Left hindlimb (tissue), 1 donor: Measurements from ENCODE around the gene C17orf78.
"Not testable (repeated sequence)": the region's sequence is repeated elsewhere in the genome, so short reads cannot be mapped to it uniquely, and the experiment has no call there.

Experiments
- DNase-seq: peaks from one replicate; pipeline ENCODE4 v3.0.0-alpha.2; 2018

The C17orf78 gene

DNA sequence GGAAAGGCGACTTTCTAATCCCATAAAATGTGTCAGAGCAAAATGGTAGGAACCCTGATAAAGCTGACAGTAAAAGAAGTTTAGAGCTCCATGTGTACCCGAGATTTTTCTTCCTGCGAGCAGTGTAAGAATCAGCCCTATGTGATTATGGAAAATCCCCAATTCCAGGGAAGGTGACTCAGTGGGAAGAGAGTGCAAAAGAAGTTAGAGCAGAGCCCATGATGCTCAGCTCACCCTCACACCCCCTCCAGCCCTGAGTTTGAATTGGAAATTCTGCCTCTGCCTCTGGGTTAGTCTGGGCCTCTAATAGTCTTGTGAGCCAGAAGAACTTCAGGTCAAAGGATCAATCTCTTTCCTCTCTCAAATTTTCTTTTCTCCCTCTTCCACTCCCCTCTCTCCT is 12.5 kb downstream of the C17orf78 start:
- DNase-seq, result no peak

DNA sequence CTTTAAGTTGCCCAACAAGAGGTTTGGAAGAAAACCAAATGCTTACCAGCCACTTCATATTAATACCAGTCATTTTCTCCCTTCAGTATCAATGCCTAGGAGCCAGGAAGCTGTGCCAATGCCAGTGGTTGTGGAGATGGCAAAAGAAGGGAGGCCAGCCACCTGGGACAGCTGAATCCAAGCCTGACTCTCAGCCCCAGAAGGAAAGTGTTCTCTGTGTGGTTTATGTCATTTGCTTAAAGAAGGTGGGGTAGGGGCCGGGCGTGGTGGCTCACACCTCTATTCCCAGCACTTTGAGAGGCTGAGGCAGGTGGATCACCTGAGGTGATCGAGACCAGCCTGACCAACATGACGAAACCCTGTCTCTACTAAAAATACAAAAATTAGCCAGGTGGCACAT is 13.4 kb downstream of the C17orf78 start:
- no peak for DNase-seq

DNA sequence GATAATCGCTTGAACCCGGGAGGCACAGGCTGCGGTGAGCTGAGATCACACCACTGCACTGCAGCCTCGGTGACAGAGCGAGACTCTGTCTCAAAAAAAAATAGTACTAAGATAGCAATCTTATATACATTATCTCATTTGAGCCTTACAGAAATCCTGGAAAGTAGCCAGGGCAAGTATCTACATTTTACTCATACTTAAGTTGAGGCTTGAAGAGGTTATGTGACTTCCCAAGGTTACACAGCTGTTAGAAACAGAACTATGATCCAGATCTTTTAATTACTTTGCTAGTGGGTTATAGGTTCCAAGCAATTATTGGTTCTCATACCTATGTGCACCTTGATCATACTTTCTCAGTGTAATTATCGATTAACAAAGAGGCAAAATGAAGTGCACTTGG is 15.4 kb downstream of the C17orf78 start:
- no peak for DNase-seq

DNA sequence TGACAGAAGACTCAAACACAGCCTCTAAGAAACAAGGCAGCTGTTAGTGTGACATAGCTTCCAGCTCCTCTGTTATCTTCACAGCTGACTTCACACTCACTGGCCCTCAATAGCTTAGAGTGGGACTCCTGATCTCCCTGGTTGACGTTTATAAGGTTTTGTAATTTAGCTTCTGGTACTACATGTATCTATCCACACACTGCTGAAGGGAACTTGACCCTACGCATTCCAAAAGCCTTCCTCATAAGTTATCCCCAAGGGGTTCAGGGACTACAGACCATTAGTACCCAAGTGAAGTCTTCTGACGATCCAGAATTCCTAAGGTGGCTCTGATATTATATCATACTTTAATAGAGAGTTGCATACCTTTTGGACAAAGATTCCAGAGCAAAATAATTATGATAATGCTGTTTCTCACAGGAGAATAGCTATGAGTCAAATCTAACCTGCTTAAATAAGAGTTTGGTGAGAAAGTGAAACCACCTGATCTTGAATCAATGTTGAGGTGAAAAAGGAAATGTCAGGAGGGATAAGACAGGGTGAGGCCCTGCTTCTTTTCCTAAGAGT is 16.3 kb downstream of the C17orf78 start:
- no peak for DNase-seq

DNA sequence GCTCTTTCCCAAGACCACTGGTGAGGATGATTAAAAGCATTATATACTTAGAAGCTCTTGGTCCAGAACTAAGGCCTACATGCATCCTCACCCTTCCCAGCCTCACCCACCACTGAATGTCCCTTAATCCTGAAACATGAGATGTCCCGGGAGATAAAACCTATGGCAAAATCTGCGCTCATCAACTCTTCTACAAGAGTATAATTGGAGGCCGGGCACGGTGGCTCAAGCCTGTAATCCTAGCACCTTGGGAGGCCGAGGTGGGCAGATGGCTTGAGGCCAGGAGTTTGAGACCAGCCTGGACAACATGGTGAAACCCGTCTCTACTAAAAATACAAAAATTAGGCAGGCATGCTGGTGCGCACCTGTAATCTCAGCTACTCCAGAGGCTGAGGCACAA is 17.6 kb downstream of the C17orf78 start:
- DNase-seq, result no peak

DNA sequence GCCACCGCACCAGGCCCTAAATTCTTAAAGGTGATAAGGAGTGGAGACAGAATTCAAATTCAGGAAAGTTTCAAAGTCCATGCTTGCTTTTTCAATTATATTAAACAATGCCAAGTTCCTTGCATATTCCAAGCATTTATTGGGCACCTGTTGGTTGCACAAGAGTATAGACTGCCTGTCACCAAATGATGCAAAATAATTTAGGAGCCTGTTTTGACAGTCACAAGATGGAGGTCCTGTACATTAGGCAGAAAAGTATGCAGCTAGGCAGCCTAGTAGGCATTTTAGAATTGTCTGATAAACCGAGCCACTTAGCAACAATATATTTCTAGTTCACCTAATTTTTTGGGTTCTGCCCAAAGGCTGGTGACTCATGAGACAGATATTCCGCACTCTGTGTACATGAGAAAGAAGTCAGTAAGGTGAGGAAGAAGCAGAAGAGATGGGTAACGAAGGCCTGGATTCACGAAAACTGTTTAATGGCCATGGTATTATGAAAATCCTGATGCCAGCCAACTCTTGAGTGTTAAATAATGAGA is 23.5 kb downstream of the C17orf78 start:
- DNase-seq, result no peak

DNA sequence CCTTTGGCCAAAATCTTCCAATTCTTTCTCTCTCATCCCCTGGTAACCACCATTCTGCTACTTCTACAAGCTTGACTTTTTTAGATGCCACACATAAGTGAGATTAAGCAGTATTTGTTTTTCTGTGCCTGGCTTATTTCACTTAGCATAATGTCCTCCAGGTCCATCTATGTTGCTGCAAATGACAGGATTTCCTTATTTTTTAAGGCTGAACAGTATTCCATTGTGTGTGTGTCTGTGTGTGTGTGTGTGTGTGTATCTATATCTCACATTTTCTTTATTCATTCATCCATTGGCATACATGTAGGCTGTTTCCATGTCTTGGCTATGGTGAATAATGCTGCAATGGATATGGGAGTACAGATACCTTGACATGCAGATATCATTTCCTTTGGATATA is 24.7 kb downstream of the C17orf78 start:
- no peak for DNase-seq

DNA sequence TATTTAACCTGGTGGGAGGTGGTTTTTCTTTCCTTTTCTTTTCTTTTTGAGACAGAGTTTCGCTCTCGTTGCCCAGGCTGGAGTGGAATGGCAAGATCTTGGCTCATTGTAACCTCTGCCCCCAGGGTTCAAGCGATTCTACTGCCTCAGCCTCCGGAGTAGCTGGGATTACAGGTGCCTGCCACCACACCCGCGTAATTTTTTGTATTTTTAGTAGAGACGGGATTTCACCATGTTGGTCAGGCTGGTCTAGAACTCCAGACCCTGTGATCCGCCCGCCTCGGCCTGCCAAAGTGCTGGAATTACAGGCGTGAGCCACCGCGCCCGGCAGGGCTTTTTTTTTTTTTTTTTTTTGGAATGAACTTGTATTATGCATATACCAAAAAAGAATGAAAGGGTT is 29.7 kb downstream of the C17orf78 start:
- not testable (repeated sequence) for DNase-seq

DNA sequence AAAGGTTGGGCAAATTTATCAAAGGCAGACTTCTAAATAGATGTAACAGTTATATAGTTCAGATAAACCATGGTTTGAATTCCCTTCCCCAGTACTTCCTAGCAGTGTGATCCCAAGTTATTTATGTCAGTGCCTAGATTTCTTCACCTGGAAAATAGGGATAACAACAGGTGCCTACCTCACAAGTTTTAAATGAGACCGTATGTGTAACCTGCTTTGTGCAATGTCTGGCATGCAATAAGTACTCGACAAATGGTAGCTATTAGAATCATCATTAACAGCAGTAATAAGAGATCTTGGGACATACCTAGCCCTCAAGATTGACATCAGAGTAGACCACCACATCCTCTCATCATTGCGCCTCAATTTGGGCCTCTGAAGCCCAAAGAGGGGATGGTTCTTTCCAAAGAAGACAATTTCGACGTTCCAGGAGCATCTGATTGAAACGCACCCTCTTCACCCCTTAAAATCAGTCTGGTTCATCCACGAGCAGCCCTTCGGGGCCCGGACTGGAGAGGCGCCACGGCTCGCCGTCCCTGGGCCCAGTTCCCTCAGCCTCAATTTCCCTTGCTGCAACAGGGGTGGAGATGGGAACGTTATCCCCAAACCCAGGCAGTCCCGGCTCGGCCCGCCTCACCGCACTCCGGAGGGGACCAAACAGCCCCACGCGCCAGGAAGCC is 30.3 kb downstream of the C17orf78 start:
- DNase-seq, result no peak

DNA sequence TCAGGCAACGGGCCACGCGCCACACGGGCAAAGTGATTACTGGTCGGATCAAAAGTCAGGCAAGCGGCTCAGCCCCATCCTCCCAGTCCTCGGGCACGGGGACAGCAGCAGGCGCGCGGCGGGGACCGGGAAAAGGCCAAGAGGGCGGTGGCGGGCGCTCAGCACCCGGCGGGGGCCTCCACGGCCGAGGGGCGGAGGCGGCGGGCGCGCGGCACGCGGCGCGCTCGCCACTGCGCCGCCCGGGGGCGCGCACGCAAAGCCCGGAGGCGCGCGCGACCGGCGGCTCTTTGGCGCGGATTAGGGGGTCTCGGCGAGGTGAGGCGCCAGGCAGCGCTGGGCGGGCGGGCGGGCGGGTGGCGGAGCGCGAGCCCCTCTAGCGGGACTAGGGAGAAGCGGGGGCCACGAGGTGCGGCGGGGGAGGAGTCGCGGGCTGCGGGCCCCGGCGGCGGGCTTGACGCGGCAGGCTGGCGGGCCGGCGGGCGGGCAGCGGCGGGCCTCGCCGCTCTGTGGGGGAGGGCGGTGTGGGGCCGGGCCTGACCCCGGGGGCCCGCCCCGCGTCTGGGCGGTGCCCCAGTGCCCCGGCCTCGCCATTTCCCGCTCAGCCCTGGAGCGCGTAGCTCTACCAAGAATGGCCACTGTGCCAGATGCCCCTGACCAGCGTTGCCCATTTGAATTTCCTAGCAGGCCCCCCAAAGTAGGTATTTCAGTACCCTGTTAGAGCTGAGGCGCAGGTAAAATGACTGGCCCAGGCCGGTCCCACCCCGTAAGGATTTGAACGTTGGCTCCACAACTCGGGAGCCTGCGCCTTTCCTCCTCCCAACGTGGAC is 31.1 kb downstream of the C17orf78 start, which contains the start of the genes ACACA and TADA2A:
TSS of gene ACACA (minus strand) at position 202 of the 827 bp plus-strand sequence. CDS start 537 bp downstream, outside the sequence.
TSS of gene TADA2A (plus strand) at position 252 of the 827 bp plus-strand sequence. CDS start 4,480 bp downstream, outside the sequence.
- DNase-seq, result peak; percentile 87

DNA sequence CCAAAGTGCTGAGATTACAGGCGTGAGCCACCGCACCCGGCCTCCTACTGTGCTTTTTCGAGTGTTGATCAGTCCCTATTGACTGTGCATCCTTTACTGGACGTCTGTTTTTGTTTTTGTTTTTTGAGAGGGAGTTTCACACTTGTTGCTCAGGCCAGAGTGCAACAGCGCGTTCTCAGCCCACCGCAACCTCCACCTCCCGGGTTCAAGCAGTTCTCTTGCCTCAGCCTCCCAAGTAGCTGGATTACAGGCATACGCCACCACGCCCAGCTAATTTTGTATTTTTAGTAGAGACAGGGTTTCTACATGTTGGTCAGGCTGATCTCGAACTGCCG is 32.3 kb downstream of the C17orf78 start:
- not testable (repeated sequence) for DNase-seq

DNA sequence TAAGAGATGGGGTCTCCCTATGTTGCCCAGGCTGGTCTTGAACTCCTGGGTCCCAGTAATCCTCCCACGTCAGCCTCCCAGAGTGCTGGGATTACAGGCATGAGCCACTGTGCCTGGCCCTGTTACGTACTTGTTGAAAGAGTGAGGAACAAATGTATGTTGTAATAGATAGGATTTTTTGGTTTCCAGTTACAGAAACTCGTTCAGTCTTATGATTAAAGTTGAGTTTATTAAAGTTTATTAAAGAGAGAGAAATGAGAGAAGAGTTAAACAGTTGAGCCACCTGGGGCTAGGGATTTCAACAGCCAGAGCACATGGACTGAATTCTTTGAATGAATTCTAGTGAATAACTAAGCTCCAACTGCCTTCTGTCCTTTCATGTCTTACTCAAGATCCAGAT is 34.6 kb downstream of the C17orf78 start:
- no peak for DNase-seq

DNA sequence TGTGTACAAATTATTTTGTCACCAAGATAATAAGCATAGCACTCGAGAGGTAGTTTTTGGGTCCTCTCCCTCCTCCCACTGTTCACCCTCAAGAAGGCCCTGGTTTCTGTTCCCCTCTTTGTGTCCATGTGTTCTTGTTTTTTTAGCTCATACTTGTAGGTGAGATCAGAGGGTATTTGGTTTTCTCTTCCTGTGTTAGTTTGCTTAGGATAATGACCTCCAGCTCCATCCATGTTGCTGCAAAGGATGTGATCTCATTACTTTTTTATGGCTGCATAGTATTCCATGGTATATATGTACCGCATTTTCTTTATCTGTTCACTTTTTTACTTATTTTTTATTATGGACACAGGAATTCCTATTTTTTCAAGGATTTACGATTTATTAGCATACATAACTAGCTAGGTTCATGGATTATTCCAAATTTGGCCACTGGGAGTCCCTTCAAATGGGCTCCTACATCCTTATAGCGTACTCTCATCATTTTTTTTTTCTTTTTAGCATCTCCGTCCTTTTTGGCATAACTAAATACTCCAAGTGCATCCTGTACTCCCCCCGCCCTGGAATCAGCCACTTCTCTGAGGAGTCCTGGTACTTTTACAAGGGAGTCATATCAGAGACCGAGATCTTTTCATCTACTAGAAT is 38.2 kb downstream of the C17orf78 start:
- no peak for DNase-seq

DNA sequence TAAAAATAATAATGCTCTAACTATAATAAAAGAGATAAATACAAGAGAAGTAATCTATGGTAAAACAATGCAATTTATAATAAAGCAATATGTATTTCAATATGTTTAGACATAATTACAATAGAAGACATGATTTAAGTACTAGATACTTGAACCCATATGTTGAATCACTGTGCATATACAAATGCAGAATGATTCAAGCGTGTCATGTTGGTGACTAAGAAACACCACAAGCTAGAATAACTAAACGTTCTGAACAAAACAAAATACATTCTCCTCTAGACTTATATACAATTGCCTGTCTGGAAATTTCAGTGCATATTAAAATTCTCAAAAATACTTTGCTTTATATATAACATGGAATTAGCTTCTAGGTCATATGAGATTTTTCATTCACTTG is 42.1 kb downstream of the C17orf78 start:
- DNase-seq, result no peak

DNA sequence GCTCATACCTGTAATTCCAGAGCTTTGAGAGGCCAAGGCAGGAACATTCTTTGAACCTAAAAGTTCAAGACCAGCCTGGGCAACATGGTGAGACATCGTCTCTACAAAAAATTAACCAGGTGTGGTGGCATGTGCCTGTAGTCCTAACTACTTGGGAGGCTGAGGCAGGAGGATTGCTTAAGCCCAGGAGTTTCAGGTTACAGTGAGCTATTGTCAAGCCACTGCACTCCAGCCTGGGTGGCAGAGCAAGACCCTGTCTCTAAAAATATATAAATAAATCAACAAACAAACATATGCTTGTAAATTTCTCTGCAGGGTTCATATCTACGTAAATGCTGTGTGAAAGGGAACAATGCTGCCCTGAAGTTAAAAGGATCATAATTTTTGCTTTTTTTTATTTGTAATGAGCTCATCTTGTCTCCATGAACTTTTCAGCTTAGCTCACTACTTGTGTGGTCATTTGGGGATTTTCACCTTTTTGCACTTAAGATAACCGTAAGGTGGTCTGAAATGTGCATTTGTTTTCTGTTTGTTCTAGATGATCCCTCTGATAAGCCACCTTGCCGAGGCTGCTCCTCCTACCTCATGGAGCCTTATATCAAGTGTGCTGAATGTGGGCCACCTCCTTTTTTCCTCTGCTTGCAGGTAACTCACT is 47.3 kb downstream of the C17orf78 start:
- no peak for DNase-seq

DNA sequence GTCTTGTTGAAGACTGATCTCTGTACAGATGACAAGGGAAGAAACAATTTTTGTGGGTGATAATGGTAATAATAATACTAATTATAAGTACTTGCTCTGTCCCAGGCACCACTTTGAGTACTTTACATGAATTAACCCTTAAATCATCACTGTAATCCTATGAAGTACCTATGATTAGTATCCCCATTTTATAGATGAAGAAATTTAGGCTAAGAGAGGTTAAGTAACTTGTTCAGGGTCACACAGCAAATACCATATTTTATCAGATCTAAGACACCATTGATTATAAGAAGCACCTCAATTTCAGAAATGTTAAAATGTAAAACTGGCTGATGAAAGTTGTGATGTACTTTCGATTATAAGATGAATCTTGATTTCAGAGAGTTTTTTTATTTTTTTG is 49.5 kb downstream of the C17orf78 start:
- DNase-seq, result no peak

DNA sequence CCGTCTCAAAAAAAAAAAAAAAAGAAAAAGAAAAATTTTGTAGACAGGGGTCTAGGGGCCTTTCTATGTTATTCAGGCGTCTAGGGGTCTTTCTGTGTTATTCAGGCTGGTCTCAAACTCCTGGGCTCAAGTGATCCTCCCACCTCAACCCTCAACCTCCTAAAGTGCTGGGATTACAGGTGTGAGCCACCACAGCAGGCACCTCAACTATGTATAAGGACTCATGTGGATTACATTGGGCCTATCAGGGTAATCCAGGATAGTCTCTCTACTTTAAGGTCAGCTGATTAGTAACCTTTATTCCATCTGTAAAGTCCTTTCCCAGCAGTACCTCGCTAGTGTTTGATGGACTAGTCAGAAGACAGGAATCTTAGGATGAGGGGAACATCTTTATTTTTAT is 53.3 kb downstream of the C17orf78 start:
- DNase-seq, result no peak

DNA sequence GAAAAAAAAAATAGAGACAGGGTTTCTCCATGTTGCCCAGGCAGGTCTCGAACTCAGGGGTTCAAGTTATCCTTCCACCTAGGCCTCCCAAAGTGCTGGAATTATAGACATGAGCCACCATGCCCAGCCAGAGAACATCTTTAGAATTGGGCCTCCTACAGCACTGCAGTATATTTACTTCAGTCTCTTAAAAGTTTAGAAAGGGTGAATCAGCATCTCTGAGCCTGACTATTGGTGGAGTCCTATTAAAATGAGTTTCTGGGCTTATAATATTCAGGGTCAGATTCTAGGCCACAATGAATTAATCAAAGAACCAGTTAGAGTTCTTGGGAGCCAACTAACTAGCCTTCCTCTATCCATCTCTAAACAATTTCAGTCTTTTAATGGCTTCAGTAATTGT is 53.7 kb downstream of the C17orf78 start:
- no peak for DNase-seq

DNA sequence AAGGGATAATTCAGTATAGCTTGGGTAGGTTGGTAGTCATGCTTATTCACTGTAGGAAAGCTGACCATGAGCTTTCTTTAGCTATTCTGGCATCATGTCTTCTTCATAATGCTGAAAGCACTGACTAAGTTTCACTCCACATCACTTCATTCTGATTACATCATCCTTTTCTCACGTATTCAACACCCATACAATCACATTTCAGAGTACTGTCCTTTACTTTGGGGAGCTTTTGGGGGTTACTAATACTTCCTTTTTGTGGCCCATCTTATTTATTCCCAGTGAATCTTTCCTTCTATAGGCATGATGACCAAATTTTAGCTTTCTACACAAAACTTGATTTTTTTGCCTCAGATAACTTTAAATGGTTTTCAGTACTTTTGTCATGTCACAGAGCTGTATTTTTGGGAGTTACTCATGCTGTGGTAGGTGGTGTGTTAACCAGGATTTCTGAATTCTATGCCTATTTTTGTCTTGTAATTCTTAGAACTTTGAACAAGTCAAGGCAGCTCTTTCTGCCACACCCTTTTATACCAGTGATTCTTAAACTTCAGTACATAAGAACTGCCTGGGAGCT is 54.4 kb downstream of the C17orf78 start:
- no peak for DNase-seq

DNA sequence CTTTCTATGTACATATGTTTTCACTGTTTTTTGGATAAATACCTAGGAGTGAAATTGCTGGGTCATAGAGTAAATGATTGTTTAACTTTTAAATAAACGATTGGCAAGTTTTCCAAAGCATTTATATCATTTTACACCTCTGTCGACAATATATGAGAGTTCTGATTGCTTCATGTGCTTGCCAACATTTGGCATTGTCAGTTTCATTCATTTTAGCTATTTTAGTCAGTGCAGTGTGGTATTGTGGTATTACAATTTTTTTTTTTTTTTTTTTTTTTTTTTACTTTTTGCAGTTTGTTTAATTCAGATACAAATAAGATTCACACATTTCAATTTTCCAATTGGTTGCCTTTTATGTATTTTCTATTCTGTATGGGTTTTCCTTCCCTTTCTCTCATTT is 56.9 kb downstream of the C17orf78 start:
- DNase-seq, result no peak

DNA sequence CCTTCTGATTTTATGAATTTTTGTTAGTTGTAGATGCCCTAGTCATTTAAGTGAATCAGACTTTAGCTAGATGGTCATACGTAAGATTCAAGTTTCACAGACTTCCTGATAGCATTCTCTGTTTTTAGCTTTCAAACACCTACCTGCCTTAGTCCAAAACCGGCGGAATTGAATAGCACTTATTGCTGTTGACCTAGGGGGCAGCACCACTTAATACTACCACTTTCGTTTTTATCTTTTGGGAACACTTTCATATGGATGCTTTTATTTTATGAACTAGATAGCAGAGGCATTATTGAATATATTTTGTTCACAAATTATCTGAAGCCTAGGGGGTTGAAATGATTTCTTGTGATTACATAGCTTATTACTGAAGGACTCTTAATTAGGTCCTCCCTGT is 62.4 kb downstream of the C17orf78 start:
- DNase-seq, result no peak

DNA sequence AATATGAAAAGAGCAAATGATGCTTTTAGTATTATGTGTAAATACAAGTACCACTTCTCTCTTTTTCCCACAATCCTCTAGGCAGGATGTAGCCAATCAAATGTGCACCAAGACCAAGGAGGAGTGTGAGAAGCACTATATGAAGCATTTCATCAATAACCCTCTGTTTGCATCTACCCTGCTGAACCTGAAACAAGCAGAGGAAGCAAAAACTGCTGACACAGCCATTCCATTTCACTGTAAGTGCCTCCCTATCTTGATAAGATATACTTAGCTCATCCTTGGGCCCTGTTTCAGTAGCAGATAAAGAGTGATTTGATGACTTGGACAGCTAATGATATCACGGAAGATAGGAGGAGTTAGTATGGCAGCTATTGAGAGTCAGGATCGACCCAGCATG is 64.6 kb downstream of the C17orf78 start:
- DNase-seq, result no peak
